Stimulated activated CD8-positive, alpha-beta memory T cell treated with anti-CD3 and anti-CD28 coated beads, Interleukin-4, amount 100 ng/mL, for 48 hours (primary cell): ENCODE results near the gene C17orf75.
"Not testable (repeated sequence)": the region's sequence is repeated elsewhere in the genome, so short reads cannot be mapped to it uniquely, and the experiment has no call there.

ENCODE experiments used
- DNase-seq: peaks from one replicate; pipeline ENCODE4 v3.0.0-alpha.2; 2020

The C17orf75 gene

DNA sequence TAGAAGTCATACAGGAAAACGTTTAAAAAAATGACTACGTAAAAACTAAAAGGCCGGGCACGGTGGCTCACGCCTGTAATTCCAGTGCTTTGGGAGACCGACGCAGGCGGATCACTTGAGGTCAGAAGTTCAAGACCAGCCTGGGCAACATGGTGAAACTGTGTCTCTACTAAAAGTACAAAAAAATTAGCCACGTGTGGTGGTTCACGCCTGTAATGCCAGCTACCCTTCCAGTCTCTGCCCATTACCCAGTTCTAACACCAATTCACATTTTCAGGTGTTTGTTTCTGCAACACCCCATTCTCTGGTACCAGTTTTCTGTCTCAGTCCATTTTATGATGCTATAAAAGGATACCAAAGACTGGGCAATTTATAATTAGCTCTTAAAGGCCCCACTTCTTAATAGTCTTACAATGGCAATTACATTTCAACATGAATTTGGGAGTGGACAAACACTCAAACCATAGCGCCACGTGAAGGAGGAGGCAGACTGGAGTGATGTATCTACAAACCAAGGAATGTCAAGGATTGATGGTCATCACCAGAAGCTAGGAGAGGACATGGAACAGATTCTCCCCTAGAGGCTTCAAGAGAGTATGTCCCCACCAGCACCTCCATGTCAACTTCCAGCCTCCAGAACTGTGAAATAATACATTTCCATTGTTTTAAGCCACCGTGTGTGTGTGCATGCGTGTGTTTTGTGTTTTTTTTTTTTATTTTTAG lies 791 bp upstream of the C17orf75 start:
- DNase-seq: peak; percentile 23

DNA sequence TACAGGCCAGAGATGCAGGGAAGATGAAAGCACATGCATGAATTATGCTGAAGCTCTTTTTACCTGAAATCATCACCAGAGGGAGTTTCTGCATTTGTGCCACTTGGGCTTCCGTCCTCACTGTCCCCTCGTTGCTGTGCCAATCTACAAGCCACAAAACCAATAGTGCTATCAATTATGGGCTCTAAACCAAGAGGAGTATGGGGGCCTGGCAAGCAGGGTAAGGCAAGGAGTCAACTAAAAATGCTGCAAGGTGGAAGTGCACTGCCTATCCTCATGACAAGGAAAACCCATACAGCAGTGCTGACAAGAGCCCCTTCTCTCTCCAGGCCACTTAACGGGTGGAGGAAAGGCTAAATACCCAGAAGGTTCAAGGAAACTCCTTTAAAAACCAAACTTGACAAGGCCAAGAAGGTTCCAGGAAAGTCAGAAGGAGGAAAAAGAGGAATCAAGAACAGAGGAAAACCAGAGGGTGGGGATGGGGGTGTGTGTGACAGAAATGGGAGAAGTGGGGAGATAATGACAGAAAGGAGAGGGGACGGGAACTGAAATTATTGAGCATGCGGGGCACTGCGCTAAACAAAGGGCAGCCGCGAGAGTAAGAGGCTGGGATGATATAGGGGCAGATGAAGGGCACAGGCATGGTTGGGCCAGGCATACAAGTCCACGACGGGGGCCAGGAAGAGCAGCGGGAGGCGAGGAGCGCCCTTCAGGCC lies 674 bp downstream of the C17orf75 start:
- DNase-seq: peak; percentile 60

DNA sequence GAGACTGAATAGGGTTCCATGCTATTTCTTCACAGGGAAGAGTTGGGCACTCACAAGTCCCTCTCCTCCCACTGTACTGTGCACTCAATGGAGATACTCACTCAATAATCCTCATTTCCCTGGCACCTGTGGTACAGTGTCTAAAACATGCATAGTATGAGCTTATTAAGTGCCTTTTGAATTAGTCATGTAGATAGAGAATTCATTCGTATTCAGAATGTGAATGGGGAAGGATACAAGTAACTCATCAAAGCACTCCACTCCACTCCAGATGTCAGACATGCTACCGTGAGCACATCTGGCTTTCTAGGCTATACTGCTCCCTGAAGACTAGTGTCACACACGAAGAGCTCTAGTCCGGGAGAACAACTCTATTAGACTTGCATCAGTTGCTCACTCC lies 6.3 kb downstream of the C17orf75 start:
- no peak for DNase-seq

DNA sequence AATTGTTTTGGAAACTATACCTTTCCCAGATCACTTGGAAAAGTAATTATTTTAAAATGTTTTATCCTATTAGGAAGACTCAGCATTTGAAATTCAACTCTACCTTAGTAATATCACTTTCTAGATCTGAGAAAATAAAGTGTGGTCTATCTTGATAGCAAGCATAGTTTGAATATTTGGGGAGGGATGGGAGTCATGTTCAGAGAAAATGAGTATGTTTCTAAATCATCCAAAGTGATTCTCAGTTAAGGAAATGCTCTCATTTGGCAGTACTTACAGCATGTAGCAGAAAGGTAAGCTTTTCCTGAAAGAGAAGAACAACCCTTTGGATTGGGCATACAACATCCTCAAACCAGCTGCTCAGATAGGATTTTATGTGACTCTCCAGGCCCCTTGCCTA lies 6.9 kb downstream of the C17orf75 start:
- DNase-seq: no peak

DNA sequence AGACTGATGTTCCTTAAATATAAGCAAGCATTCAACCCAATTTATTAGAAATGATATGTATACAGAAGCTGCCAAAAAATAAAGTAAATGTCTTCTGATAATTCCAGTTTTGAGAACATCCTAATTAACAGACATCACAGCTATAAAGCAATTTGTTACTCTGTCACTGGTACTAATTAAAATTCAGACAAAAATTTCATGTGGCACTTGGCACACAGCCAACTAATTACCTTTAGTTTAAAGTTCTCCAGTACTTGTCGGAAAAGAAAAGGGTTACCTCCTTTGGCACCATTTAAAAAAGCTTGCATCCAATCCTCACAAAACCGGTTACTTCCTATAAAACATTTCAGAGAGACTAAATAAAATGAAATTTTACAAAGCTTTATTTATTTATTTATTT lies 8.8 kb downstream of the C17orf75 start:
- DNase-seq: no peak

DNA sequence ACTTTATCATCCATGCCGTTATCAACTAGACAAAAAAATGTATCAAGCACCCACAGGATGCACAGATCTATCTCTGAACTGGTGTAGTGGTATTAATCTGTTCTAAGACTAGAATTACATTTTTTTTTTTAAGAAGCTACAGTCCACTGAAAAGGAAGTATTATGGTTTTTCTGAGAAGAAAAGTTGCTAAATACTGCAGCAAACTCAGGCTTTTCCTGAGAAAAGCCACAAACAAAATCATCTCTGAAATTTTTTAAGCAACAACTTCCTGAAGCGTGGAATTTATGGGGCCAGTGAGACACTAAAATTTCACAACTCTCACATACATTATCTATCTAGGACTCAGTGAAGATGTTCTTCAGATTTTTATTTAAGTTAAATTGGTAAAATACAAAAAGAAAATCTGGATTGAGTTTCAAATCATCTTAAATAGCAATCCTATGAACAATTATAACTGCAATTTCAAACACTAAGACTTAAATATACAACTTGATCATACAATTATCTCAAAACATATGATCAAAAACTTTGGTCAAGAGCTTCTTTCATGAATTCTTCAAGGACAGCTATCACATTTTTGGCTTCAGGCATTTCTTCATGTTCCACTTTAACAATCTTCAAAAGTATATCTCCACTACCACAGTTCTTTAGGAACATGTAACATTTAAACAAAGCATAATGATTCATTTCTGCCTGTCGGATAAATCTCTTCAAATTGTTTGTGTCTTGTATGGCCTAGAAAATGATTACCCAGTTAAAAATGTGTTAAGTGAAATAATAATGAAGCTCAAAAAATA lies 10.5 kb downstream of the C17orf75 start:
- DNase-seq: no peak

- DNase-seq: no peak
These were observed 11.8 kb downstream of the C17orf75 start for GRCh38 chr17:32330147-32330546.

DNA sequence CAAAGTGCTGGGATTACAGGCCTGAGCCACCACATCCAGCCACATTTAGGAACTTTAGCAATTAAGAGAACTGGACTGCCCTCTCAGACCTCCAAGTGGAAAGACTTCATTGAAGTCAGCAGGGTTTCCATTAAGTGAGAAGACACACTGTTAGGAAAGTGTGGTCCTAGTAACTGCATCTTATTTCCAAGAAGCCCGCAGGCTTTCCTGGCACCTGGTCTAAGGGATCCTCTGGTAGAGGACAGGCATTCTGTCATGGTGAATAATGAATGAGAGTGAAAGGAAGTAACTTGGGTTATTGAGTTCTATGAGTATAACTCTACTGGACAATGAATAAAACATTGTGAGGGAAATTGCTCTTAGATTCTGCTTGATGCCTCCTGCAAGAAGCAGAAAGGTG lies 14.1 kb downstream of the C17orf75 start:
- DNase-seq: no peak

GRCh38 chr17:32323811-32324491 lies 18.0 kb downstream of the C17orf75 start:
- peak; percentile 35 for DNase-seq

- no peak for DNase-seq
These were observed 18.9 kb downstream of the C17orf75 start for GRCh38 chr17:32323046-32323445.

GRCh38 chr17:32320847-32321246 lies 21.1 kb downstream of the C17orf75 start:
- DNase-seq: no peak

GRCh38 chr17:32320080-32320479 lies 21.9 kb downstream of the C17orf75 start:
- DNase-seq: not testable (repeated sequence)

- peak; percentile 93 for DNase-seq
These were observed 22.4 kb downstream of the C17orf75 start for GRCh38 chr17:32319548-32319905.

DNA sequence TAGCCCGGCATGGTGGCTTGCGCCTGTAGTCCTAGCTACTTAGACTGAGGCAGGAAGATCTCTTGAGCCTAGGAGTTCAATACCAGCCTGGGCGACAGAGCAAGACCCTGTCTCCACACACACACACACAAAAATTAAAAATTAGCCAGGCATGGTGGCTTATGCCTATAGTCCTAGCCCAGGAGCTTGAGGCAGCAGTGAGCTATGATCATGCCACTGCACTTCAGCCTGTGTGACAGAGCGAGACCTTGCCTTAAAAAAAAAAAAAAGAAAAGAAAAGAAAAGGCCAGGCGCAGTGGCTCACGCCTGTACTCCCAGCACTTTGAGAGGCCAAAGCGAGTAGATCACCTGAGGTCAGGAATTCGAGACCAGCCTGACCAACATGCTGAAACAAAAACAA lies 23.9 kb downstream of the C17orf75 start:
- DNase-seq: no peak

DNA sequence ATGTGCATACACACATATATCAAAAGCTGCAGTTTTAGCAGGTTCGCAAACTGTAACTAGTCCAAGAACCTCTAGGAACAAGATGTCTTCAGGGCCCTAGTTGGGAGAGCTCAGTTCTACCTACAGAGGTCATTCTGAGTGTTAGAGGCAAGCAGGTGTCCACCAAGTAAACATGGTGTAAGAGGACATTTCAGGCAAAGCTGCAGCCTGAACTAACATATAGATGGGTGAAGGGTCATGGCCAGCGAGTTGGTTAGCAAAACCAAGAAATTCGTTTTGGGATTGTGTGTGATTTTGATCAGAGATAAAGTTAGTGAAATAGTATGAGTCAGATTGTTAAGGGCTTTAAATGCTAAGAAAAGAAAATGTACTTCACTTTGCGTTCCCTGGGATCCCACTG lies 24.6 kb downstream of the C17orf75 start:
- DNase-seq: no peak

DNA sequence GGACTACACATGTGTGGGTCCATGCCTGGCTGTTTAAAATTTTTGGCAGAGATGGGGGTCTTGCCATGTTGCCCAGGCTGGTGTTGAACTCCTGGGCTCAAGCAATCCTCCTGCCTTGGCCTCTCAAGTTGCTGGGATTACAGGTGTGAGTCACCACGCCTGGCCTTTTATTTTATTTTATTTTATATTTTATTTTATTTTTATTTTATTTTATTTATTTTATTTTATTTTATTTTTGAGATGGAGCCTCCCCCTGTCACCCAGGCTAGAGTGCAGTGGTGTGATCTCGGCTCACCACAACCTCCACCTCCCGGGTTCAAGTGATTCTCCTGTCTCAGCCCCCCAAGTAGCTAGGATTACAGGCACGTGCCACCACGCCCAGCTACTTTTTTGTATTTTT lies 25.3 kb downstream of the C17orf75 start:
- DNase-seq: not testable (repeated sequence)

GRCh38 chr17:32315171-32315570 lies 26.8 kb downstream of the C17orf75 start:
- DNase-seq: no peak

DNA sequence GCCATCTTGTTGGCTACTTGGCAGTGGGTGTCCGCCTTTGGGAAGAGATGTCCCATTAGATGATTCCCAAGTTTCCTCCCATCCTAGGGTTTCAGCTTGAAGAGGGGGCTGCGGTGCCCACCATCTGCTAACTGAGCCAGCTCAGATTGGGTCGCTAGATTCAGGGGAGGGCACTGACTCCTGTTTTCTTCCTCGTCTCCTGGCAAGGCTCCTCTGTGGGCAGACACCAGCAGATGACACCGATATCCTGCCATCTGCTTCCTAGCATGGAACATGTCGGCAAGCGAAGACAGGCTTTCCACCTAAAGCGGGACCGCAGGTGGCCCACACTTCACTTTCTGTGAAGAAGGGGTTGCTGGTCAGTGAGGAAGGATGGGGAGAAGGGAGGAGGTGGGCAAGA lies 27.3 kb downstream of the C17orf75 start:
- DNase-seq: no peak

- no peak for DNase-seq
These were observed 30.9 kb downstream of the C17orf75 start for GRCh38 chr17:32311028-32311536.

GRCh38 chr17:32307658-32308057 lies 34.3 kb downstream of the C17orf75 start:
- no peak for DNase-seq

DNA sequence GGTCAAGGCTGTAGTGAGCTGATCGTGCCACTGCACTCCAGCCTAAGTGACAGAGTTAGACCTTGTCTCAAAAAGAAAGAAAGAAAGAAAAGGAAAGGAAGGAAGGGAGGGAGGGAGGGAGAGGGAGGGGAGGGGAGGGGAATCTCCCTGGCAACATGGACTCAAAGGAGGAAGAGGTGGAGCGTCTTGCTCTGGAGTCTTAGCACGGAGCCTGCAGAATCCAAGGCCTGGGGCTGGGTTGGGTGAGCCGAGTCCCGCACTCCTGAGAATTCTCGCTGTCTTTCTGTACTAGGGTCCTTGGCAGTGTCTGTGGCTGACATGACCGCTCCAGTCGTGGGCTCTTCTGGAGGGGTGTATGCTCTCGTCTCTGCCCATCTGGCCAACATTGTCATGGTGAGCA lies 36.9 kb downstream of the C17orf75 start:
- DNase-seq: no peak

DNA sequence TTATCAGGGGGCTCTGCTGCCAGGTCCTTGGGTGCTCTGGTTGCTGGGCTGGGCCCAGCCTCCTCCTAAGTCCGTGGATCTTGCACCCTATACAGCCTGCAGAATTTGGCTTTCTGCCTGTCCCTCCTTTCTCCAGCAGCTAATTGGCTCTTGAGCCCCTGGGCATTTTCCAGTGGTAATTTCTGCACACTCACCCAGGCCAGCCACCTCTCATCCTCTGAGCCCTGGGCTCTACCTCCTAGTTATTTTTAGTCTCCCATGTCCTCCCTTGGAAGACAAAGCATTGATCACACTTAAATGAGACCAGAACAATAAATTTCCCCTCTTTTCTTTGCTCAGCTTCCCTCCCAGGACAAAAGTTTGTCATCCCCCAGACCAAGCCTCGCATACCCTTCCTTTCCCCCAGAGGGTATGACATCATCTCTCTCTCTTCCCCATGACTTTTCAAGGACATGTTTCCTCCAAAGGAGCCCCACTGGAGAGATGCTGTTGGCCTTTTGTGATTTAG lies 38.1 kb downstream of the C17orf75 start:
- DNase-seq: no peak
